DOHH2 (cell line): ENCODE results near the gene PGAM2.
"Not testable (repeated sequence)": the region's sequence is repeated elsewhere in the genome, so short reads cannot be mapped to it uniquely, and the experiment has no call there.

Experiments used
- EZH2phosphoT487 ChIP-seq: fragments of 200-600 bp; sonication (generic); IDR thresholded peaks from 2 replicates; pipeline ENCODE4 v1.6.1; 2017; ENCODE audit warnings: borderline replicate concordance, mild to moderate bottlenecking, antibody characterized with exemption, low read length, moderate library complexity, mixed read lengths
- TF ChIP-seq, protein P1 (sequence below): fragments of 200-600 bp; sonication (generic); IDR thresholded peaks from one replicate; pipeline ENCODE4 v1.5.1; 2014; ENCODE audit warnings: antibody characterized with exemption, mild to moderate bottlenecking, low read depth, low read length; ENCODE audit not compliant: poor library complexity, severe bottlenecking

DNA sequence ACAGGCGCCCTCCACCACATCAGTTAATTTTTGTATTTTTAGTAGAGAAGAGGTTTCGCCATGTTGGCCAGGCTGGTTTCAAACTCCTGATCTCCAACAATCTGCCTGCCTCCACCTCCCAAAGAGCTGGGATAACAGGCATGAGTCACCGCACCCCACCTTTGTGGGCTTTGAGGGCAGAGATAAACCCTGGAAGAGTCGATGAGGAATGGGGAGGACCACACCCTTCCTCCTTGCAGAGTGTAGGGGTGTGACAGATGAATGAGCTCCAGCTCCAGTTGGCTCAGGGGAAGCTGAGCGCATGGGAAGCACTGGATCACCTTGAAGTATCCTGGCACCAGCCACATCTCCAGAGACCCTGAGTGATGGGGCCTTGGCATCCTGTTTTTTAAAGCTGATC is 35.3 kb downstream of the PGAM2 start:
- TF ChIP-seq, protein P1, sequence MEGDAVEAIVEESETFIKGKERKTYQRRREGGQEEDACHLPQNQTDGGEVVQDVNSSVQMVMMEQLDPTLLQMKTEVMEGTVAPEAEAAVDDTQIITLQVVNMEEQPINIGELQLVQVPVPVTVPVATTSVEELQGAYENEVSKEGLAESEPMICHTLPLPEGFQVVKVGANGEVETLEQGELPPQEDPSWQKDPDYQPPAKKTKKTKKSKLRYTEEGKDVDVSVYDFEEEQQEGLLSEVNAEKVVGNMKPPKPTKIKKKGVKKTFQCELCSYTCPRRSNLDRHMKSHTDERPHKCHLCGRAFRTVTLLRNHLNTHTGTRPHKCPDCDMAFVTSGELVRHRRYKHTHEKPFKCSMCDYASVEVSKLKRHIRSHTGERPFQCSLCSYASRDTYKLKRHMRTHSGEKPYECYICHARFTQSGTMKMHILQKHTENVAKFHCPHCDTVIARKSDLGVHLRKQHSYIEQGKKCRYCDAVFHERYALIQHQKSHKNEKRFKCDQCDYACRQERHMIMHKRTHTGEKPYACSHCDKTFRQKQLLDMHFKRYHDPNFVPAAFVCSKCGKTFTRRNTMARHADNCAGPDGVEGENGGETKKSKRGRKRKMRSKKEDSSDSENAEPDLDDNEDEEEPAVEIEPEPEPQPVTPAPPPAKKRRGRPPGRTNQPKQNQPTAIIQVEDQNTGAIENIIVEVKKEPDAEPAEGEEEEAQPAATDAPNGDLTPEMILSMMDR: not testable (repeated sequence)
- not testable (repeated sequence) for TF ChIP-seq EZH2phosphoT487
